Measurements from ENCODE around the gene OR2AE1.

DNA sequence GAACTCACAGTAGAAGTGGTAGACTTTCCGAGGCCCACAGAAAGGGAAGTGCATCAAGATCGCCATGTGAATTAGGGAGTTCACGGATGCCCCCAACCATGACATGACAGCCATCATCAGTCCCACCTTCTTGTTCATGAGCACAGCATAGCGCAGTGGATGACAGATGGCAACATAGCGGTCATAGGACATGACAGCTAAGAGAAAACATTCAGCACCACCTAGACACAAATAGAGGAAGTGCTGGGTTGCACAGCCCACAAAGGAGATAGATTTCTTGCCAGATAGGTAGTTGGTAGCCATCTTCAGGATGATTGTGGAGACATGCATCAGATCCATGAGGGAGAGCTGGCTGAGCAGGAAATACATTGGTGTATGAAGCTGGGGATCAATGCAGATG, 342 bp downstream of the OR2AE1 start:
- TF ChIP-seq, protein P1, sequence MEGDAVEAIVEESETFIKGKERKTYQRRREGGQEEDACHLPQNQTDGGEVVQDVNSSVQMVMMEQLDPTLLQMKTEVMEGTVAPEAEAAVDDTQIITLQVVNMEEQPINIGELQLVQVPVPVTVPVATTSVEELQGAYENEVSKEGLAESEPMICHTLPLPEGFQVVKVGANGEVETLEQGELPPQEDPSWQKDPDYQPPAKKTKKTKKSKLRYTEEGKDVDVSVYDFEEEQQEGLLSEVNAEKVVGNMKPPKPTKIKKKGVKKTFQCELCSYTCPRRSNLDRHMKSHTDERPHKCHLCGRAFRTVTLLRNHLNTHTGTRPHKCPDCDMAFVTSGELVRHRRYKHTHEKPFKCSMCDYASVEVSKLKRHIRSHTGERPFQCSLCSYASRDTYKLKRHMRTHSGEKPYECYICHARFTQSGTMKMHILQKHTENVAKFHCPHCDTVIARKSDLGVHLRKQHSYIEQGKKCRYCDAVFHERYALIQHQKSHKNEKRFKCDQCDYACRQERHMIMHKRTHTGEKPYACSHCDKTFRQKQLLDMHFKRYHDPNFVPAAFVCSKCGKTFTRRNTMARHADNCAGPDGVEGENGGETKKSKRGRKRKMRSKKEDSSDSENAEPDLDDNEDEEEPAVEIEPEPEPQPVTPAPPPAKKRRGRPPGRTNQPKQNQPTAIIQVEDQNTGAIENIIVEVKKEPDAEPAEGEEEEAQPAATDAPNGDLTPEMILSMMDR (conservative IDR thresholded peaks at IDR 0.05): no peak
- TF ChIP-seq EZH2 (IDR thresholded peaks at IDR 0.05; ENCODE audit: low read depth): no peak

All from PC-9 (cell line).